Activated CD4-positive, alpha-beta T cell treated with anti-CD3 and anti-CD28 coated beads for 36 hours (primary cell): Measurements from ENCODE around the gene SV2B. TPM values are rescaled to one million over a fixed set of nuclear protein-coding genes. Genes with fewer than 3 reads are reported as not detected.
A peak's percentile ranks its signal among the peaks of the same experiment; 100 is the strongest.

Experiments used
- ATAC-seq: fragments of 200-7000 bp; cut with Tn5 transposase; one replicate; pipeline ENCODE4 v1.10.0; 2021; ENCODE audit warnings: mild to moderate bottlenecking, moderate library complexity
- CTCF ChIA-PET: fragments of 350-600 bp; sonication (Branson Sonifier 250); formaldehyde crosslinking; loops from one replicate; lab custom pipeline; 2021; ENCODE audit warnings: antibody characterized with exemption; lab: Charles Lee
- POLR2A ChIA-PET: fragments of 350-600 bp; sonication (Branson Sonifier 250); formaldehyde crosslinking; loops from one replicate; lab custom pipeline; 2021; ENCODE audit warnings: antibody characterized with exemption, inconsistent platforms; lab: Charles Lee
- DNase-seq: peaks from one replicate; pipeline ENCODE4 v3.0.0-alpha.2; 2020
- H3K27ac Mint-ChIP-seq: one replicate; pipeline ENCODE4 v1.8.0; 2021; ENCODE audit warnings: mixed read lengths
- H3K27me3 Mint-ChIP-seq: one replicate; pipeline ENCODE4 v1.8.0; 2021; ENCODE audit warnings: mixed read lengths
- H3K36me3 Mint-ChIP-seq: one replicate; pipeline ENCODE4 v1.8.0; 2021; ENCODE audit warnings: low read depth, mixed read lengths
- H3K4me1 Mint-ChIP-seq: one replicate; pipeline ENCODE4 v1.8.0; 2021; ENCODE audit warnings: mixed read lengths
- H3K4me3 Mint-ChIP-seq: one replicate; pipeline ENCODE4 v1.8.0; 2021; ENCODE audit warnings: mild to moderate bottlenecking, moderate library complexity, mixed read lengths
- H3K9me3 Mint-ChIP-seq: one replicate; pipeline ENCODE4 v1.8.0; 2021; ENCODE audit warnings: low read depth, mixed read lengths
- intact Hi-C, 2 experiments: fragments of 100-400 bp; cut with DNase I in 1 of 2; cut with micrococcal nuclease in 1 of 2; formaldehyde crosslinking; loops; one replicate each; pipeline versions ENCODE4 v1.14.2 to v1.15.1; 2022 to 2024; cut with DNase I, micrococcal nuclease
- total RNA-seq, 2 experiments: library from RNA; stranded (reverse); gene quantifications; one replicate each; pipeline ENCODE4 v1.2.3, GENCODE V29; 2021

Gene SV2B
- total RNA-seq, 2 experiments from 2014 or later, result 0.05 TPM

DNA sequence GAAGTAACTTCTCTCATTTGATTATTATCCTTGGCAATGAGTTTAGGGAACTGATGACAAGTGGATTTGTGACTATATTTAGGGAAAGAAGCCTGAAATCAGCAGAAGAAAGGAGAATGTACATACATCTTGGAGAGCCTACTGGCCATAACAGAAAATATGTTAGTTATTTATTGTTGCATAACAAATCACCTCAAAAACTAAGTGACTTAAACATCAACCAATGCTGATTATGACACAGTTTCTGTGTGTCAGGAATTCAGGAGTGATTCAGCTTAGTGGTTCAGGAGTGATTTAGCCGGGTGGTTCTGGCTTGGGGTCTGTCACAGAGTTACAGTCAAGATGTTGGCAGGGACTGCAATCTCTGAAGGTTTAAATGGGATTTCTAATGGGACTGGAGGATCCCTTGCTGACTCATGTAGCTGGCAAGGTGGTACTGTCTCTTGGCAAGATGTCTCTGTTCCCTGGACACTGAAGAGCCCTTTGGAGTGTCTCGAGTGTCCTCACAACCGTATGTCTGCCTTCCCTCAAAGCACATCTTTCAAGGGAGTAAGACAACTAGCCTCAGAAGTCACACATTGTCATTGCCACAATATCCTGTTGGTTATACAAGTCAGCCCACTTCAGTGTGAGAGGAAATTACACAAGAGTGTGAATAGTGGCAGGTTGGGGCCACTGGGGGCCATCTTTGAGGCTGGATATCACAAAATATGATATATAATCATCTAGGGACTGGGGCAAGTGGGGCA lies 248.9 kb downstream of the SV2B start:
- DNase-seq (no peak), ATAC-seq (peak; percentile 36)
- CTCF ChIA-PET, result interaction anchor here (1.0 kb wide), 1 partner anchor 9 kb away, joined by 3 read pairs; no protein-coding TSS in a partner anchor
- POLR2A ChIA-PET, result no interaction called here
- intact Hi-C loops, result no loop called here
- H3K27ac Mint-ChIP-seq, result no peak overlapping the region
- no peaks in the 10 kb centered on the region for H3K27me3 Mint-ChIP-seq
- no peak overlapping the region for H3K4me3 Mint-ChIP-seq
- H3K9me3 Mint-ChIP-seq, result no peaks in the 10 kb centered on the region
- no peaks in the 10 kb centered on the region for H3K36me3 Mint-ChIP-seq
- H3K4me1 Mint-ChIP-seq, result peaks cover 12% of the 10 kb centered on the region

Other genes starting within 250 kb of the SV2B start
- gene FURIN, start 231.7 kb upstream of the SV2B start, total RNA-seq, result 100 to 1,000 TPM; 406 to 422 TPM
- 10 to 100 TPM; 12.2 to 15.6 TPM for gene FES, start 215.8 kb upstream of the SV2B start, total RNA-seq
- 100 to 1,000 TPM in 1 of 2 experiments, 10 to 100 TPM in 1; 76.6 to 104 TPM for gene MAN2A2, start 197.0 kb upstream of the SV2B start, total RNA-seq
- 10 to 100 TPM; 34.2 to 41.2 TPM for gene HDDC3, start 167.7 kb upstream of the SV2B start, total RNA-seq
- 10 to 100 TPM; 51.4 to 65.6 TPM for gene UNC45A, start 165.0 kb upstream of the SV2B start, total RNA-seq
- 10 to 100 TPM; 28.9 to 37.4 TPM for gene RCCD1, start 145.4 kb upstream of the SV2B start, total RNA-seq
- 100 to 1,000 TPM; 111 to 157 TPM for gene PRC1, start 105.7 kb upstream of the SV2B start, total RNA-seq
- 10 to 100 TPM; 22.8 to 25.9 TPM for gene VPS33B, start 77.7 kb upstream of the SV2B start, total RNA-seq